Endothelial cell of hepatic sinusoid (primary cell): ENCODE measurements around the gene TPRA1.

Experiments used
- in situ Hi-C: cut with HindIII; loops from 2 replicates; pipeline ENCODE4 v1.10.0; 2017; ENCODE audit warnings: low sequenced_read_pairs

TPRA1 gene

GRCh38 chr3:127590593-127591465 lies at the start of gene TPRA1:
TPRA1 (minus strand) TSS chr3:127590733; CDS start chr3:127580146, 10,587 bp downstream.
- in situ Hi-C loops = no loop called here

GRCh38 chr3:127640042-127640355 lies 49.5 kb upstream of the TPRA1 start:
- in situ Hi-C loops = no loop called here

DNA sequence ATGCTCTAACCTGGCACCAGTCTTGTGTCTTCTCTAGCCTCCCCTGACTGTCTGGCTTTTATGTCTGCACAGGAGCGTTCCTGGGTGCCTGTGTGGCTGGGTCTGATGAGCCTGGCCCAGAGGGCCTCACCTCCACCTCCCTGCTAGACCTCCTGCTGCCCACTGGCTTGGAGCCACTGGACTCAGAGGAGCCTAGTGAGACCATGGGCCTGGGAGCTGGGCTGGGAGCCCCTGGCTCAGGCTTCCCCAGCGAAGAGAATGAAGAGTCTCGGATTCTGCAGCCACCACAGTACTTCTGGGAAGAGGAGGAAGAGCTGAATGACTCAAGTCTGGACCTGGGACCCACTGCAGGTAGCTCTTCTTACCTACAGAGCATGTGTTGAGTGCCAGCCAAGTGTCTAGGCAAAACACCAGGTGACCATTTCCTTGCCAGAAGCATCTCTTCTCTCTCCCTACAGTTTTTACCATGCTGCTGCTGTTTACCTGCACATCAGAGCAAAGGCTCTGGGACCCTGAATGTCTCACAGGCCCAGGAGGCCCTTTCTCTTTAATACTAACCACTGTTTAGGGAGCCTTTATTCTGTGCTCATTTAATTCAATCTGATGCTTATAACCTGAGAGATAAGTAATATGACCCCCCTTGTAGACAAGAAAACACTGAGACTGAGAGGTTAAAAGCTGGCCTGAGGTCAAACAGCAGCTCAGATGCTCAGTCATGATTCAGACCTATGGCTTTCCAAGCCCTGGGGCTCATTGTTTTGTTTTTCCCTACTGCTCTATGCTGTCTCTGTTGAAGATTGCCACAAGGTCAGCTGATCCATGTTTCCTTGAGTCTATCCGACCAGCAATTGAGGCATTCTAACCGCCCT lies 48.9 kb upstream of the TPRA1 start:
- in situ Hi-C loops = no loop called here

- in situ Hi-C loops = no loop called here
Measured at GRCh38 chr3:127637971-127638370, 47.4 kb upstream of the TPRA1 start.

DNA sequence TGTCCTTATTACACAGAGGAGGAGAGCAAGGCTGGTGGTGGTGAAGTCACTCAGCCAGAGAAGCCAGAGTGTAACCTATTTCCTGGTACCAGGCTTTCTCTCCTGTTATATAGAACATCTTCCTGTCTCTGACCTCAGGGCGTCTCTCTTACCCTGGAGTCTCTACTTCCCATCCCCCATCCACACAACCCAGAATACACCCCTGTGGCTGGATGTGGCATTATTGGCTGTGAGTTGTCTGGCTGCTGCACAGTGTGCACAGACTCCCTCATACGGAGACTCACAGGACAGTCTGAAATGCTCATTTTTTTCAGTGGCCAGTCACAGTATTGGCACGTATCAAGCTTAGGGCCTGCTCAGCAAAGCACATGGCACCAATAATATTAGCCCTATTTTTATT lies 47.0 kb upstream of the TPRA1 start:
- in situ Hi-C loops = no loop called here

- in situ Hi-C loops = no loop called here
Measured at GRCh38 chr3:127634653-127635052, 44.1 kb upstream of the TPRA1 start.

DNA sequence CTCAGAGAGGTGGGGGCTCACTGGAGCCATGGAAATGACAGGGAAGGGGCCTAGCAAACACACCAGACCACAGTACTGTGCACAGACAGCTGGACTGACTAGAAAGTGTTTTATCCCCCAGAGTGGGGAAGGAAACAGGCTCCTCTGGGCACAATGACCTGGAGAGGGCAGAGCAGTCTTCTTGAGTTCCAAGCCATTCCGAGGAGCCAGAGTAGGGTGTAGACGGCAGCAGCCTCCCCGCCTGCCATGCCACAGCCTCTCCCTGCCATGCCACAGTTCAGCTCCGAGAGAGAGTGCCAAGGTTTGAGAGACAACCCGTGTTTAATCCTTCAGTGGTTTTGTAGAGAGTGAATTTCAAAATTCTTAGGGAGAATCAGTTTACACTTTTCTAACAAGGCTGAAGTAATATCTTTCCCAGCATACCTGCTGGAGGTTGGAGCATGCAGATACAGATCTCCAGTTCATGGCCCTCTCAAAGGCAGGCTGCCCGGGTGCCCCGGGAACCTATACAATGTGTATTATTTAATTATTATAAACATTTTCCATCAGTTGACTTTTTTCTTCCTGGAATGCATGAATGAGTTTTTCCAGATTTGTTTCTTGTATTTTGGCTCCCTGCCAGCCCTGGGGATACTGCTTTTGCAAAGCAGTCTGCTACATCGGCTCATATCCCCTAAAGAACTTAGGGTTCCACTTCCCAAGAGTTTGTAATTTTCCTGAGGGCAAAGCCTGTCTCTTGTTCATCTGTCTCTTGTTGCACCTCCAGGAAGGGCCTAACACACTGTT lies 41.7 kb upstream of the TPRA1 start:
- in situ Hi-C loops = no loop called here

- in situ Hi-C loops = no loop called here
Measured at GRCh38 chr3:127630811-127631714, 40.5 kb upstream of the TPRA1 start.

- in situ Hi-C loops = no loop called here
Measured at GRCh38 chr3:127629467-127630403, 39.2 kb upstream of the TPRA1 start.

DNA sequence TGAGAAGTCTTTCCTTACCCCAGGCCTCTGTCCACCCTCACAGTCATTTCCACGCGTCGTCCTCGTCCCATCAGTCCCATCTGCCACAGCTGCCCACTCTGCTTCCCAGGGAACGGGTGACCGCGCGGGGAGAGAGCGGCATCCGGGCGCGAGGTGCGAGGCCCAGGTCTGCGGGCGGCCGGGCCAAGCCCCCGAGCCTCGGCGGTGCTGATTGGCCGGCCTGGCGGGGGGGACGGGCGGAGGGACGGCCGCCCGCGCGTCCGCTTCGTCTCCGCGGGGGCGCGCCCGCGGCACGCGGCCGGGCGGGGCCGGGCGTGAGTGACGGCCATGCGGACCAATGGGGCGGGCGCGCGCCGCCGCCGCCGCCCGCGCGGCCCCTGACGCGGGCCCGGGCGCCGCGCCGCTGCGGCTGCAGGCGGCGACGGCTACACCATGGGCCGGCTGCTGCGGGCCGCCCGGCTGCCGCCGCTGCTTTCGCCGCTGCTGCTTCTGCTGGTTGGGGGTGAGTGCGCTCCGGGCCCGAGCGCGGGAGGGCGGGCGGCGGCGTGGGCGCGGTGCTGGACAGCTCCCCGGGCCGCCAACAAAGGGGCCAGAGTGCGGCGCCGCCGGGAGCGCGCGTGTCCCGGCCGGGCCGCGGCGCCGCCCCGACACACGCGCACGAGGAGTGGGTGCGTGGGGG lies 38.4 kb upstream of the TPRA1 start, which contains the start of gene PODXL2:
Gene PODXL2 (plus strand): TSS at position 398 of the 679 bp plus-strand sequence. CDS start 35 bp downstream, at position 433.
- in situ Hi-C loops = no loop called here

GRCh38 chr3:127628426-127628787 lies 37.9 kb upstream of the TPRA1 start:
- in situ Hi-C loops = no loop called here

- in situ Hi-C loops = no loop called here
Measured at GRCh38 chr3:127625821-127626220, 35.3 kb upstream of the TPRA1 start.

DNA sequence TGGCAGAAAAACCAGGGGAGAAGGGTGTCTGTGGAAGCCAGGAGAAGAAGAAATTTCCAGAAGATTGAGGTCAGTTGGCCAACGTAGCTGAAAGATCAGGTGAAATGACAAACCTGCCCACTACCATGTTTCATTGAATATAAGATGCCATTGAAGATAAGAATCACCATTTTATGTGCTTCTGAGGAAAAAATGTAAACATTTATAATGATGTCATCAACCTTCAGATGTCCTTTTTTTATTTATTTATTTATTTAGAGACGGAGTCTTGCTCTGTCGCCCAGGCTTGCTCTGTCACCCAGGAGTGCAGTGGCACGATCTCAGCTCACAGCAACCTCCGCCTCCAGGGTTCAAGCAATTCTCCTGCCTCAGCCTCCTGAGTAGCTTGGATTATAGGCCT lies 33.5 kb upstream of the TPRA1 start:
- in situ Hi-C loops = no loop called here

GRCh38 chr3:127622772-127623576 lies 32.4 kb upstream of the TPRA1 start:
- in situ Hi-C loops = no loop called here

DNA sequence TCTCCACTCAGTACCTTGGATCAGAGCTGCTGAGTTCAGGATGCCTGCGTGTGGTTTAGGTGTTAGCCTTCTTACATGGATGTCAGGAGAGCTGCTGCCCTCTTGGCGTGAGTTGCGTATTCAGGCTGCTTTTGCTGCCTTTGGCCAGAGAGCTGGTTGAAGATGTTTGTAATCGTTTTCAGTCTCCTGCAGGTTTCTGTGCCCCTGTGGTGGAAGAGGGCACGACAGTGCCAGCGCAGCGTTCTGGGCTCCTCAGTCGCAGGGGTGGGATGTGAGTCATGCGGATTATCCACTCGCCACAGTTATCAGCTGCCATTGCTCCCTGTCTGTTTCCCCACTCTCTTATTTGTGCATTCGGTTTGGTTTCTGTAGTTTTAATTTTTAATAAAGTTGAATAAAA lies 31.5 kb upstream of the TPRA1 start:
- in situ Hi-C loops = no loop called here

DNA sequence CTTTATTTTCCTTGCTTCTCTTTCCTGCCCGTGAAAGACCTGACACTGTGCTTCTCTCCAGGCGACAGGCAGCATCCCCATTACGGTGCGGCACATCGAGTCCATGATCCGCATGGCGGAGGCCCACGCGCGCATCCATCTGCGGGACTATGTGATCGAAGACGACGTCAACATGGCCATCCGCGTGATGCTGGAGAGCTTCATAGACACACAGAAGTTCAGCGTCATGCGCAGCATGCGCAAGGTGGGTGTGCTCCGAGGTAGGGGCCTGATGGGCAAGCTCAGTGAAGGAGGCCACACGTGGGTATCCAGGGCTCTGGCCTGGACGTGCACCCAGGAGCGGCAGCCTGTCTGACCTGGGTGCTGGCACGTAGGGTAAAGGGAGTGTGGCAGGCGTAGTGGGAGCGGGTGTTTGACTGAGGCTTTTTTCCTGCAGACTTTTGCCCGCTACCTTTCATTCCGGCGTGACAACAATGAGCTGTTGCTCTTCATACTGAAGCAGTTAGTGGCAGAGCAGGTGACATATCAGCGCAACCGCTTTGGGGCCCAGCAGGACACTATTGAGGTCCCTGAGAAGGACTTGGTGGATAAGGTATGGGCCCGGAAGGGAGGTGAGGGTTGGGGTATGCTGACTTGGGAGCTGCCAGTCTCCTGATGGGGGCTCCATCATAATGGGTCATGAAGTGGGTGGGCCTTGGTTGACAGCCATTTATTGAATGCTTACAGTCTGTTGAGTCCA lies 30.3 kb upstream of the TPRA1 start:
- in situ Hi-C loops = no loop called here

DNA sequence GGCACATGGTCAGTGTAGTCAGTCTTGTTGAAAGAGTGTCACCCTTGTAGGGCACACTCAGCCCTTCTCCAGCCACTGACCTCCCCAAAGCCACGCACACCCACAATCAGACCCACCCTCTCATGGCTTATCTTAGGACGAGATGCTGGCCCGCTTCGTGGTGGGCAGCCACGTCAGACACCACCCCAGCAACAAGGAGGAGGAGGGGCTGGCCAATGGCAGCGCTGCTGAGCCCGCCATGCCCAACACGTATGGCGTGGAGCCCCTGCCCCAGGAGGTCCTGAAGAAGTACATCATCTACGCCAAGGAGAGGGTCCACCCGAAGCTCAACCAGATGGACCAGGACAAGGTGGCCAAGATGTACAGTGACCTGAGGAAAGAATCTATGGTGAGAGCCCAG lies 28.4 kb upstream of the TPRA1 start:
- in situ Hi-C loops = no loop called here
